Thoracic aorta (tissue), 2 donors: ENCODE results near the gene TAOK2. TPM values are rescaled to one million over a fixed set of nuclear protein-coding genes. Genes with fewer than 3 reads are reported as not detected.
"Not testable (repeated sequence)": the region's sequence is repeated elsewhere in the genome, so short reads cannot be mapped to it uniquely, and the experiment has no call there.

Experiments used
- ATAC-seq: fragments of 150-250 bp; one replicate; pipeline ENCODE4 v1.8.0; 2017; ENCODE audit warnings: low read depth; ENCODE audit not compliant: insufficient number of reproducible peaks, low FRiP score
- DNase-seq: peaks from one replicate; pipeline ENCODE4 v3.0.0-alpha.2; 2020; ENCODE audit warnings: low spot score
- H3K27ac ChIP-seq, 2 donors: fragments of 200-600 bp; sonication (generic); 1 replicate in 1 of 2; 2 replicates in 1 of 2; pipeline ENCODE4 v1.5.1; 2016; ENCODE audit warnings: mild to moderate bottlenecking in 2 of 2, moderate library complexity in 2 of 2
- H3K27me3 ChIP-seq: fragments of 200-600 bp; sonication (generic); replicated peaks from 2 replicates; pipeline ENCODE4 v1.6.0; 2016; ENCODE audit warnings: mild to moderate bottlenecking; ENCODE audit not compliant: insufficient read depth
- H3K36me3 ChIP-seq: fragments of 200-600 bp; sonication (generic); one replicate; pipeline ENCODE4 v1.5.1; 2016
- H3K4me1 ChIP-seq, 2 donors: fragments of 200-600 bp; sonication (generic); 1 replicate in 1 of 2; 2 replicates in 1 of 2; pipeline versions ENCODE4 v1.5.1 to v1.6.0; 2016; ENCODE audit warnings: low read depth in 2 of 2, mild to moderate bottlenecking in 1 of 2; ENCODE audit not compliant: control insufficient read depth in 1 of 2
- H3K4me3 ChIP-seq: fragments of 200-600 bp; sonication (generic); 2 replicates; pipeline ENCODE4 v1.5.1; 2016; ENCODE audit warnings: mild to moderate bottlenecking
- H3K9me3 ChIP-seq: fragments of 200-600 bp; sonication (generic); 2 replicates; pipeline ENCODE4 v1.5.1; 2016
- total RNA-seq, 2 donors: library from RNA; depleted of rRNA; stranded (reverse); fragments of >200 nt; gene quantifications; one replicate each; pipeline versions ENCODE4 v1.1.0 to v1.2.3, GENCODE V29; 2016
- TF ChIP-seq, protein P1 (sequence below): fragments of 200-600 bp; sonication (generic); IDR thresholded peaks from one replicate; pipeline ENCODE4 v1.5.1; 2019; ENCODE audit warnings: antibody characterized with exemption

Gene TAOK2
- total RNA-seq, 2 donors from 2014 or later = 54.6 to 55.0 TPM

DNA sequence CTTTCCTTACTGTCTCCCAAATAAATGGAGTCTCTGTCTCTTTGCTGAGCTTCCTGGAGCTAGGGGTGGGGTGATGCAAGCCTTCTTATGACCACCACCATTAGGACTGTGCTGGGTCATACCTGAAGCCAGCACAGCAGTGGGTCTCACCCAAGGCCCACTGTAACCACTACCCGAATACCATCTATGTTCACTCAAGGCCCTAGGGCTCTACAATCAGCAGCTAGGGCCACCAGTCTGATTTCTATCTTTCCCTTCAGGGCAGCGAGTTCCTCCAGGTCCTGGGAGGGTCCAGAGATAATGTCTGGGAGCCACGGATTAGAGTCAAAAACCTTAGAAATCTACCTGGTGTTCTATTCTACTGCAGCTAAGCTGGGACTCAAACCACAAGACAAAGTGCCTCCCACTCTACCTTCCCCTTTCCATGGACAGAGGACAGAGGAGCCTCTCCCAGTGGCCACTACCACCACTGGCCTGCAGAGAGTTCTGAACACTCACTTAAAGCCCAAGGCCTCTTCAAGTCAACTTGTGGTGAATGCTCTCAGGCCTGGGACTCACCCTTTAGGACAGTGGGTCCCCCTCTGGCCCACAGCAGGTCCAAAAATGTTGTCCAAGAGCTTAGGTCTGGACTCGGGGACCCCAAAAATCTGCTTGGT is 22.7 kb upstream of the TAOK2 start:
- DNase-seq = no peak
- Histone ChIP-seq H3K36me3 (no peaks in the 10 kb centered on the region), H3K4me3 (no peak overlapping the region), H3K27me3 (no peaks in the 10 kb centered on the region), H3K9me3 (no peaks in the 10 kb centered on the region), H3K4me1 (no peaks in the 10 kb centered on the region), H3K27ac (no peak overlapping the region)
- no peak for ATAC-seq
- TF ChIP-seq, protein P1, sequence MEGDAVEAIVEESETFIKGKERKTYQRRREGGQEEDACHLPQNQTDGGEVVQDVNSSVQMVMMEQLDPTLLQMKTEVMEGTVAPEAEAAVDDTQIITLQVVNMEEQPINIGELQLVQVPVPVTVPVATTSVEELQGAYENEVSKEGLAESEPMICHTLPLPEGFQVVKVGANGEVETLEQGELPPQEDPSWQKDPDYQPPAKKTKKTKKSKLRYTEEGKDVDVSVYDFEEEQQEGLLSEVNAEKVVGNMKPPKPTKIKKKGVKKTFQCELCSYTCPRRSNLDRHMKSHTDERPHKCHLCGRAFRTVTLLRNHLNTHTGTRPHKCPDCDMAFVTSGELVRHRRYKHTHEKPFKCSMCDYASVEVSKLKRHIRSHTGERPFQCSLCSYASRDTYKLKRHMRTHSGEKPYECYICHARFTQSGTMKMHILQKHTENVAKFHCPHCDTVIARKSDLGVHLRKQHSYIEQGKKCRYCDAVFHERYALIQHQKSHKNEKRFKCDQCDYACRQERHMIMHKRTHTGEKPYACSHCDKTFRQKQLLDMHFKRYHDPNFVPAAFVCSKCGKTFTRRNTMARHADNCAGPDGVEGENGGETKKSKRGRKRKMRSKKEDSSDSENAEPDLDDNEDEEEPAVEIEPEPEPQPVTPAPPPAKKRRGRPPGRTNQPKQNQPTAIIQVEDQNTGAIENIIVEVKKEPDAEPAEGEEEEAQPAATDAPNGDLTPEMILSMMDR = no peak

DNA sequence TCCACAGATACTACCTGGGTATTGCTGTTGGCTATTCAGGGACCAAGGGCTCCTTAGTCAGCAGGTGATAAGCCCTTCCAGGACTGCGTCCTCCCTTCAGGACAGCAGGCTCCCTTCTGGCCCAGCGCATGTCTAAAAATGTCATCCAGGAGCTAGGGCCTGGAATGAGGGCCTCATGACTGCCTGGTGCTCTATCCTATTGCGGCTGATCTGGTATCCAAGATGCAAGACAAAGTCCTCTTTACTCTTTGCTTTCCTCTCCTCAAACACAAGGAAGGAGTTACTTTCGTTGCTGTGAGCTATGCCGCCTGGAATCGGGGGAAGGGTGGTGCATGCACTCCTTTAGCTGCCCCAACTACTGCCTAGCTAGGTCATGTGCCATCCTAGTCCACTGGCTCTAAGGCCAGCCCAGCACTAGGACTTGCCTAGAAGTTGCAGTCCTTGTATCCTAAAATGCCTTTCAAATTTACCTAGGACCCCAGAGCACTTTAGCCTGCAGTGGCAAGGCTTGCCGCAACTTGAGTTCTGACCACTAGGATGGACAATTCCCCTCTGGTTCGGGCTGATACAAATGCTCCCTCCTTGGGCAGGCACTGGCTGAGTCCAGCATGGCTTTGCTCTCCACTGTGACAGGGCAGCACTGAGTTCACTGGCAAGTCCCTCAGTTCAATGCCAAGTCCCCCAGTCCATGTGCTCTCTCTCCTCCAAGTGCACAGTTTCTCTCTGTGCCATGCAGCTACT is 21.9 kb upstream of the TAOK2 start:
- DNase-seq (no peak), ATAC-seq (no peak)
- no peaks in the 10 kb centered on the region for H3K4me1 ChIP-seq
- no peak overlapping the region for H3K27ac ChIP-seq
- TF ChIP-seq, protein P1 = no peak
- no peaks in the 10 kb centered on the region for H3K27me3 ChIP-seq
- no peaks in the 10 kb centered on the region for H3K9me3 ChIP-seq
- no peaks in the 10 kb centered on the region for H3K36me3 ChIP-seq
- no peak overlapping the region for H3K4me3 ChIP-seq

DNA sequence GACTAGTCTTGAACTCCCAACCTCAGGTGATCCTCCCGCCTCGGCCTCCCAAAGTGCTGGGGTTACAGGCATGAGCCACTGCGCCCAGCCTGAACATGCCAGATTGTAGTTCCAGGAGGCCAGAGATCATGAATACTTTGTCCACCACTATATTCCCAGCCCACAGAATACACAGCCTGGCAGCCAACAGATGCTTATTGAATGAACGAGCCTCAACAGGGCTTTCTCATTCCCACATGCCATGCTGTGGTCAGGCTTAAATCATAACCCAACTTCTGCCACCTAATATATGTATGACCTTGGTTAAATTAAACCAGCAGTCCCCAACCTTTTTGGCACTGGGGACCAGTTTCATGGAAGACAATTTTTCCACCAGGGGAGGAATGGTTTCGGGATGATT is 14.9 kb upstream of the TAOK2 start:
- no peak overlapping the region for H3K4me3 ChIP-seq
- DNase-seq (no peak), ATAC-seq (no peak)
- H3K4me1 ChIP-seq = peaks cover 3 to 8% of the 10 kb centered on the region in 2 donors
- no peaks in the 10 kb centered on the region for H3K27me3 ChIP-seq
- TF ChIP-seq, protein P1 = no peak
- H3K9me3 ChIP-seq = no peaks in the 10 kb centered on the region
- no peaks in the 10 kb centered on the region for H3K36me3 ChIP-seq
- no peak overlapping the region for H3K27ac ChIP-seq

DNA sequence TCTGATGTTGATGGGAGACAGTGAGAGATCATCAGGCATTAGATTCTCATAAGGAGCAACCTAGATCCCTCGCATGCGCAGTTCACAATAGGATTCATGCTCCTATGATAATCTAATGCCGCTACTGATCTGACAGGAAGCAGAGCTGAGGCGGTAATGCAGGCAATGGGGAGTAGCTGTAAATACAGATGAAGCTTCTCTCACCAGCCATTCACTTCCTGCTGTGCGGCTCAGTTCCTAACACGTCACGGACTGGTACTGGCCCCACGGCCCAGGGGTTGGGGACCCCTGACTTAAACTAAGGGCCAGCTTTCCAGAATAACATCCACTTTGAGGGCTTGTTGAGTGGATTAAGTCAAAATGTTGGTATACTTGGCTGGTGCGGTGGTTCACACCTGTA is 14.4 kb upstream of the TAOK2 start:
- TF ChIP-seq, protein P1 = no peak
- H3K27ac ChIP-seq = no peak overlapping the region
- peaks cover 3 to 10% of the 10 kb centered on the region in 2 donors for H3K4me1 ChIP-seq
- H3K4me3 ChIP-seq = no peak overlapping the region
- H3K36me3 ChIP-seq = no peaks in the 10 kb centered on the region
- ATAC-seq (no peak), DNase-seq (no peak)
- no peaks in the 10 kb centered on the region for H3K27me3 ChIP-seq
- H3K9me3 ChIP-seq = no peaks in the 10 kb centered on the region

DNA sequence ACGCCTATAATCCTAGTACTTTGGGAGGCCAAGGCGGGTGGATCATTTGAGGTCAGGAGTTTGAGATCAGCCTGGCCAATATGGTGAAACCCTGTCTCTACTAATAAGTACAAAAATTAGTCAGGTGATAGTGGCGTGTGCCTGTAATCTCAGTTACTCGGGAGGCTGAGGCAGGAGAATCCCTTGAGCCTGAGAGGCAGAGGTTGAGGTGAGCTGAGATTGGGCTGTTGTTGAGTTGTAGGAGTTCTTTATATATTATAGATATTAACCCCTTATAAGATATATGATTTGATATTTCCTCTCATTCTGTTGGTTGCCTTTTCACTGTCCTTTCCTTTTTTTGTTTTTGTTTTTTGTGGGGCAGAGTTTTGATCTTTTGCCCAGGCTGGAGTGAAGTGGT is 13.8 kb upstream of the TAOK2 start:
- H3K27ac ChIP-seq, H3K27me3 ChIP-seq, H3K36me3 ChIP-seq, H3K9me3 ChIP-seq, ATAC-seq, DNase-seq, H3K4me3 ChIP-seq: not testable (repeated sequence)
- peaks cover 3 to 15% of the 10 kb centered on the region in 2 donors for H3K4me1 ChIP-seq
